IPS DF 4.7 (cell line): ENCODE results near the gene OPRL1.
"Not testable (repeated sequence)": the region's sequence is repeated elsewhere in the genome, so short reads cannot be mapped to it uniquely, and the experiment has no call there.

ENCODE experiments used
- DNase-seq: peaks from one replicate; pipeline ENCODE4 v3.0.0-alpha.2; 2013; ENCODE audit warnings: low spot score; ENCODE audit errors: extremely low read depth

The OPRL1 gene

DNA sequence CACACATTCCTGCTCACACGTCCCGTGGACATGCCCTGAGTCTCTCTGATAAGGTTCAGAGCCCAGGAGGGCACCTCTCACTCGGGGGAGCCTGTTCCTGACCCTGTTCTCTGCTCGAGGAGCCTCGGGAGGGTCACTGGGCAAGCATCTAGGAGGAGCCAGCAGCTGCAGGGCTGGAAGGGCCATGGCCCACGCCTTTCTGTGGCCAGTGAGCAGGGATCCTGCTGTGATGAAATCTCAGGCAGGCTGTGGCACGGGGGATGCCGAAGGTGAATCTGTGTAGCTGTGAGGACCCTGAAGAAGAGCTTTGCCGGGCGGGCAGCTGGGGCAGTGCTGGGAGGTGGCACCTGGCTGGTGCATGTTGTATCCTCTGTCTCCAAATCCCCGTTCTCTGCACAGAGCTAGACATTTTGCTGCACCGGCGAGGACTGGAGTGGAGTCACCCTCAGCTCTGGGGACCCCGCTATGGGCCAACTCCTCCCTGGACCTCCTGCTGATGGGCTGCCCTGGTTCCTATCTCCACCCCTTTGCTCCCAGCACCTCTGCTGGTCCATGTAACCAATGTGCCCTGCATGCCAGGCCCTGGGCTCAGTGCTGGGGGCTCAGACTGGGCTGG is 34.6 kb downstream of the OPRL1 start:
- no peak for DNase-seq

DNA sequence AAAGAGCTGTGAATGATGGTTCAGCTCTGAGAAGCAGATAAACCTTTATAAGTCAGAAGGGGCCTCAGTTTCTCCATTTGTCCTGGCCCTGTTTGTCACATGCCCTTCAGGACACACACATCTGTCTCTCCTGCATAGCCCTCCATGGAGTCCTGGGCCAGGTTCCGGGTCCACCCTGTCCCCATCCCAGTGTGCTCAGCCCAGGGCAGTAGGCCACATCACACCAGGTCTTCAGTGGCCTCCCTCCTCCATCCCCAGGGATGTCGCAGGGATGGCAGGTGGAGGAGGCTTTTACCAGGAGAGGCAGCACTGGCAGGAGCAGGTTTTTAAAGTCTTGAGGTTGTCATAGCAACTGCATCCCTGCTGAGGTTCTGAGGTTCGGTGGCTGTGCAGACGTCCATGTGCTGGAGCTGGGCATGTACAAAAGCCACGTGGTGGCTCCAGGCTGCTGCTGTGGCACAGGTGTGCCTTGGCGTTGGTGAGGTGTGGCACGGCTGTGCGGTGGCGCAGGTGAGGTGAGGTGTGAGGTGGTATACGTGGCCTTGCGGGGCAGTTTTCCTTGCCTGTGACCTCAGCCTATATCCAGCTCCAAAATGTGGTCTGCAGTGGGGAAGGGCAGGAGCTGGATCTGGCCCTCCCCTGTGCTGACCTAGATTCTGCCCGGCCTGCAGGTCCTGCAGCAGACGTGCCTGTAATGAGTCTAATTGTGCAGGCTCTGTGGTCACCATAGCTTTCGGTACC is 35.5 kb downstream of the OPRL1 start:
- no peak for DNase-seq

- no peak for DNase-seq
These were observed 36.1 kb downstream of the OPRL1 start for GRCh38 chr20:64116016-64116415.

DNA sequence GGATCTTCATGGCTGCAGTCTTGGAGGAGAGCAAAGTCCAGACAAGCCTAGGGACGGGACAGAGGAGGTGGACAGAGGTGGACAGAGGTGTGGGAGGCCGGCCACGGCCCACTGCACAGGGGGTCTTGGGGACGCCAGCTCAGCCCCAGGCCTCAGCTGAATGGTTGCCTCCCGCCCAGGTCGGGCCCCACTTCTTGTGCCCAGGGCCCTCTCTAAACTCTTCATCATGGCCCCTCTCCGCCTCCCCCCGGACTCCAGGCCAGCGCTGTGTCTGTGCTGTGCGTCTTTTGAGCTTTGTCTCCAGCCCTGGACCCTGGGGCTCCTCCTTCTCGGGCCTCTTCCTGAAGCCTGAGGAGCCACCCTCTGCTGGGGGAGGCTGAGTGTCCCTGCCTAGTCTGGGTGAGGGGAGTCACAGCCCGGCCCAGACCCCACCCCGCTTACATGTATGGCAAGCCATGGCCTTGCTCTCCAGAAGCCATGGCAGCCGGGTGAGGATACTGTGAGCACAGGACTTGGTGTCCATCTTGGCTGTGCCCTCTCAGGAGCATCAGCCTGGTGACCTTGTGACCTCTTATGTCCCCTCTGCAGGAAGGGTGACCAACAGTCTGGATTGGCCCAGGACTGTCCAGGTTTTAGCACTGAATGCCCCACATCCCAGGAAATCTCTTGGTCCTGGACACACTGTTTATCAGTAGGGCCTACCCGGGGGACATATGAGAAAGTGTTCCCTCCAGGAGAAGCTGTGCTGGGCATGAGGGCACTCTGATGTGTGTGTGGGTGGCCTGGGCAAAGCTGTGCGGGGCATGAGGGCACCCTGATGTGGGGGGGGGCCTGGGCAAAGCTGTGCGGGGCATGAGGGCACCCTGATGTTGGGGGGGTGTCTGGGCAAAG is 36.9 kb downstream of the OPRL1 start:
- no peak for DNase-seq

- not testable (repeated sequence) for DNase-seq
These were observed 37.5 kb downstream of the OPRL1 start for GRCh38 chr20:64117432-64117777.

- no peak for DNase-seq
These were observed 39.4 kb downstream of the OPRL1 start for GRCh38 chr20:64119301-64119680.

DNA sequence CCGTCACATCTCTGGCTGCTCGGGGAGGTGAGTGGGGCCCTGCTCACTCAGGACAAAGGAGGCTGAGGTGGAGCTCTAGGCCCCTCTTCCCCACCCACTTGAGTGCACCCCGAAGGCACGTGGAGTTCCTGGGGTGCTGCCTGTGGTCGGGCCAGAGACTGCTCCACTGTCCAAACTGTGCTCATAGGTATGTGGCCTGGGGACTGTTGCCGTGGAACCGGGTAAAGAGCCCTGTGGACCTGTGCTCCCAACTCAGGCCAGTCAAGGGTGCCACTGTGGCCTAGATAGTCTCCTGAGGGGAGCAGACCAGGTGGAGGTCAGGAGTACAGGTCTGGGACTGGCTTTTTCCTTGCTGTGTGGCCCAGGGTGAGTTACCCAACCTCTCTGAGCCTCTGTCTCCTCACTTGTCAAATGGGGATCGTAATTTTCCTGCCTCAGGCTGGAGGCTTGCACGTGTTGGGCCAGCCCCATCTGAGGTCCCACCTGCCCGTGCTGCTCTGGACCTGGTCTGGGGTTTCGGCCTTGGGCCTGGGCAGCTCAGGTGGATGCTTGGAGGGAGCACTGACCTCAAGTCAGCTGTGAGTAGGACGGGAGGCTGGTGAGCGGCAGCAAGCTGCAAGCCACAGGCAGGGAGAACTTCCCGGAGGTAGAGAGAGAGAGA is 39.9 kb downstream of the OPRL1 start:
- DNase-seq, result no peak

GRCh38 chr20:64121586-64121985 is 41.7 kb downstream of the OPRL1 start:
- no peak for DNase-seq

GRCh38 chr20:64122927-64123326 is 43.0 kb downstream of the OPRL1 start:
- DNase-seq, result not testable (repeated sequence)

- DNase-seq, result not testable (repeated sequence)
These were observed 43.6 kb downstream of the OPRL1 start for GRCh38 chr20:64123517-64123916.

- DNase-seq, result no peak
These were observed 49.4 kb downstream of the OPRL1 start for GRCh38 chr20:64129146-64129782.

- no peak for DNase-seq
These were observed 50.4 kb downstream of the OPRL1 start for GRCh38 chr20:64130271-64130670.

GRCh38 chr20:64130876-64131275 is 51.0 kb downstream of the OPRL1 start:
- no peak for DNase-seq

- no peak for DNase-seq
These were observed 51.5 kb downstream of the OPRL1 start for GRCh38 chr20:64131406-64131805.

DNA sequence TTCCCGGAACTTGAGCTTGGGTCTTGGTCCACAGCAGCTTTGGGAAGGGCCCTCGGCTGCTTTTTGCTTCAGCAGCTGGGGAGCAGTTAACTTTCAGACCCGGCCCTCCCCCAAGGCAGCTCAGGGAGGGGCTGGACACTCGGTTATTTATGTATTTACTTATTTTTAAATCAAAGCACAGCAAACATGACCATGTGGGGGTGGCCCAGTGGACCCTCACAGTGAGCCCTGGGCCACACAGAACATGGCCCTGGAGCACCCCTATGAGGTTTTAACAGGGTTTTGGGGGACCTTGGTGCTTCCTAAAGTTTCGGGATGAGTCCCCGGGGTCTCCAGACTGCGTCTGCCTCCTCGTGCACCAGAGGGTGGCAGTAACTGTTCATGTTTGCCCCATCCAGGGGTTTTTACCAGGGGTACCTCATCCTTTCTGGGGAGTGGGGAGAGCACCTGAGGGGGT is 54.1 kb downstream of the OPRL1 start:
- no peak for DNase-seq

DNA sequence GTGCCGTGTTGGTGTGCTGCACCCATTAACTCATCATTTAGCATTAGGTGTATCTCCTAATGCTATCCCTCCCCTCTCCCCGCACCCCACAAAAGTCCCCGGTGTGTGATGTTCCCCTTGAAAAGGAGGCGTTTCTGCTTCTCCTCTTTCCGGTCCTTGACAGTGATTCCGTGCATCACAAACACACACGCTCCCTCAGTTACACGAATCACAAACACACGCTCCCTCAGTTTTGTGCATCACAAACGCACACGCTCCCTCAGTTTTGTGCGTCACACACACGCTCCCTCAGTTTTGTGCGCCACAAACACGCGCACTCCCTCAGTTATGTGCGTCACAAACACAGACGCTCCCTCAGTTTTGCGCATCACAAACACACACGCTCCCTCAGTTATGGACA is 54.9 kb downstream of the OPRL1 start:
- not testable (repeated sequence) for DNase-seq

DNA sequence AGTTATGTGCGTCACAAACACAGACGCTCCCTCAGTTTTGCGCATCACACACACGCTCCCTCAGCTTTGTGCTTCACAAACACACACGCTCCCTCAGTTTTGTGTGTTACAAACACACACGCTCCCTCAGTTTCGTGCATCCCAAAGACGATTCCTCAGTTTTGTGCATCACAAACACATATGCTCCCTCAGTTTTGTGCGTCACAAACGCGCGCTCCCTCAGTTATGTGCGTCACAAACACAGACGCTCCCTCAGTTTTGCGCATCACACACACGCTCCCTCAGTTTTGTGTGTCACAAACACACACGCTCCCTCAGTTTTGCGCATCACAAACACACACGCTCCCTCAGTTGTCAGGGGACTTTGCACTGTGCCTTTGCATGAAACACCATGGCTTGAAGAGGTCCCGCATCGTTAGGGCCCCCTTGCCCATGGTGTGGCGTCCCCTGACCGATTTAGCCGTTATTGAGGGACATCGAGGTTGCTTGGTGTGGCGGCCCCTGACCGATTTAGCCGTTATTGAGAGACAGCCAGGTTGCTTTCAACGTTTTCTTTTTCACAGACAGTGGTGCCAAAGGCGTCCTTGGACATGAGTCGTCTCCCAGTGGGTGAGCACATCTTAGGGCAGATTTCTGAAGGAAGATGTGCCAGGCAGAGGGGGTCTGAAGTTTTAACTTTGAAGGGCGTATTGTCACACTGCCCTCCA is 56.3 kb downstream of the OPRL1 start:
- no peak for DNase-seq

- DNase-seq, result no peak
These were observed 57.7 kb downstream of the OPRL1 start for GRCh38 chr20:64137598-64138031.

DNA sequence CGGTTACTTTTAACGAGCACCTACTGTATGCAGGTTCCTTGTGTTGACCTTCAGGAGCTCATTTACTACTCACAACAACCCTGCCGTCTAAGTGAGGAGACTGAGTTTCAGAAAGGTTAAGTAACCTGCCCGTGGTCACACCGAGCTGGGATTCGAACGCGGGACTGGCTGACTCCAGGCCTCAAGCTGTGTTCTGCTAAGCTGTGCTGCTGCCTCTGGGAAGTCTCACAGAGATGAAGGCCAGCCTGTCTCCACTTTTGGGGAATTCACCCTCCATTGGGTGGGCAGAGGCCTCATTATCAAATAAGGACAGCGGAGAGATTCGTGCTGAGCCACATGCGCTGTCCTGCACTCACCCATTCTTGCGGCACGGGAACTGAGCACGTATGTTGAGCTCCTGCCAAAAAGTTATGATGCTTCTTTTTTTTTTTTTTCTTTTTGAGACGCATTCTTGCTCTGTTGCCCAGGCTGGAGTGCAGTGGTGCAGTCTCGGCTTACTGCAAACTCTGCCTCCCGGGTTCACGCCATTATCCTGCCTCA is 58.5 kb downstream of the OPRL1 start:
- no peak for DNase-seq
